UCSD-AML1 (cell line): ENCODE data around the gene UPP1.
"Not testable (repeated sequence)": the region's sequence is repeated elsewhere in the genome, so short reads cannot be mapped to it uniquely, and the experiment has no call there.

Experiments used
- DNase-seq: peaks from one replicate; lab custom pipeline; 2025; ENCODE audit not compliant: unreplicated experiment; lab: John Stamatoyannopoulos, UW

UPP1 gene

GRCh38 chr7:48089046-48090003 is at the start of gene UPP1:
UPP1 (plus strand) TSS chr7:48089265; CDS start chr7:48094784, 5,519 bp downstream.
- DNase-seq: peak; percentile 68

- no peak for DNase-seq
These were observed 48.0 kb upstream of the UPP1 start for GRCh38 chr7:48040944-48041652.

GRCh38 chr7:48041653-48041970 is 47.5 kb upstream of the UPP1 start:
- no peak for DNase-seq

- DNase-seq: no peak
These were observed 46.8 kb upstream of the UPP1 start for GRCh38 chr7:48042216-48042615.

DNA sequence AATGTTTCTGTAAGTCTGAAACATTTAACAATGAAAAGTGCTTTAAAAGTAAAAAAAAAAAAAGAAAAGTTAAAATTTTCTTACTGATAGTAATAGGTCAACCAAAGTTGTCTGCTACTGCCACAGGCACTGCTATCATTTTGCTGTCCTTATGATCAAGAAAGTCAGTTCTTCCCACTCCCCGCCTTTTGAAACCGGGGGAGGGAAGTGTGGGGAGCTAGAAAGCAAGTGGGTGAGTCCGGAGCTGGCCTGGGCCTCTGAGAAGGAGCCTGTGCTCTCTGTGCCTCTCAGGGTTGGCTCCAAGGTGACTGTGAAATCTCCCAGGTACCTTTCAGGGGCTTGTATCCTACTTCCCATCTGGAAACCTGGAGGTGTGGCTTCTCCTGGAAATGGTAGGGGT is 46.4 kb upstream of the UPP1 start:
- no peak for DNase-seq

- no peak for DNase-seq
These were observed 43.8 kb upstream of the UPP1 start for GRCh38 chr7:48045195-48045765.

GRCh38 chr7:48046458-48046857 is 42.6 kb upstream of the UPP1 start:
- no peak for DNase-seq

DNA sequence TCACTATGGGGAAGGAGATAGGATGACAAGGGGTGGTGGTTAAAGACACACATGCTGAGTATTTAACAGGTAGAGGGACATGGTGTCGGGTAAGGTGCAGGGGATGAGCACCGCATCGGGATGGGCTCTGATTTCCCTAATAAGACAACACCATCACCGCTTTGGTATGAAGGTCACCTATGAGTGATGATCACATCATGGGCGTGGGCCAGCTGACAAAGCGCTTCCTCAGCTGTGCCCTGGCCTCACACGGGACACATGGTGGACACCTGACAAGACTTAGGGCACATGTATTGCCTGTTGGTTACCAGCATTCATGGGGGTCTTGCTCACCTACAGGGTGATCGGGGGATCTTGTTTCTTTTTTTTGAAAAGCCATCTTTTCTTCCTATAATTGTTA is 41.0 kb upstream of the UPP1 start:
- no peak for DNase-seq

GRCh38 chr7:48049850-48050249 is 39.2 kb upstream of the UPP1 start:
- DNase-seq: peak; percentile 55

DNA sequence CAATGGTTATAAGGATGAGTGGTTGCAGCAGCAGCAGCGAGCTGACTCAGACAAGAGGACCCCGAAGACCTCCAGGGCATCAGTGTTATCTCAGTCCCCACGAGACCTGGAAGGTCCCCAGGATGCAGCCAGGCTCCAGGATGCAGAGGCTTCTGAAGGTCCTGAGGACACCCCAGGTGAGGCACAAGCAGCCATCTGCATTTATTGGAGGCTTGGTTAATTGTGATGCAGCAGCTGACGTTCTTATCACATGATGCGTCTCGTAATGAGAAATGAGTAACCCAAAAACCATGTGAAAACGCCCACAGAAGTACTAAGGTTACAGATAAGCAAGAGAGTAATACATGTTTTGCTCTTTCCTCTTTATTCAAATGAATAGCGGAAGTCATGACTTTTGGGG is 36.3 kb upstream of the UPP1 start:
- DNase-seq: no peak

- no peak for DNase-seq
These were observed 35.3 kb upstream of the UPP1 start for GRCh38 chr7:48053736-48054135.

DNA sequence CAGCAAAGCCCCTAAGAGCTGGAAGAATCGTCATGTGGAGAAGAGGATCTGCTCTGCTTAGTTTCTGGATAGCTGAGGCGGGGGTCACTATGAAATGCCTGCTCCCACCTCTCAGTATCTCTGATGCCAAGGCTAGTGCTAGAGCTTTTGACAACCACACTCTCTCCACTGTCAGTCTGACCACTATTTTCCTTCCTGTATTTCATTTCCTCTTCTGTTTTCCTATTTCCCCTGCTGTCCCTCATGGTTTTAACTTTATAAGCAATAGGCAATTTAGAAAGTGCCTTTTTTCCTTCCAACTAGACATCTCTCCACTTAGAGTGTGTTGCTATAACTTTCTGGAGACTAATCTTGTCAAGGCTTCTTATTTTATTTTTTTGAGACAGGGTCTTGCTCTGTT is 30.1 kb upstream of the UPP1 start:
- DNase-seq: no peak

DNA sequence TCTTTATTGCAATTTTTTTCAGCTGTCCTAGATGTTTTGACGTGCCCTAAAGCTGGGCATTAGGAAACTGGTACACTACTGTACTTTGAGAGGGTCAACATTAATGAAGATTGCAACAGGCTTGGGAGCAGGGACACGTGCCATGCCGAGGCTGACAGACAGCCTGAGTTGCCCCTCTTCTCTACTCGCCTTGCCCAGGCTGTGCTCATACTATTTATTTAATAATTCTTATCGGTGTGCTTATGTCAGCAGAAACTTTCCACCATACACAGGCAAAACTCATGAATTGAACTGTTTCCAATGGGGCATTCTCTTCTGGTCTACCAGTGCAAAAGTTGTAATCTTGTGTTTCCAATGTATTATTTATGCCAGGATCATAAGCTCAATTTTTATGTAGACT is 29.4 kb upstream of the UPP1 start:
- no peak for DNase-seq

- no peak for DNase-seq
These were observed 25.1 kb upstream of the UPP1 start for GRCh38 chr7:48063985-48064384.

DNA sequence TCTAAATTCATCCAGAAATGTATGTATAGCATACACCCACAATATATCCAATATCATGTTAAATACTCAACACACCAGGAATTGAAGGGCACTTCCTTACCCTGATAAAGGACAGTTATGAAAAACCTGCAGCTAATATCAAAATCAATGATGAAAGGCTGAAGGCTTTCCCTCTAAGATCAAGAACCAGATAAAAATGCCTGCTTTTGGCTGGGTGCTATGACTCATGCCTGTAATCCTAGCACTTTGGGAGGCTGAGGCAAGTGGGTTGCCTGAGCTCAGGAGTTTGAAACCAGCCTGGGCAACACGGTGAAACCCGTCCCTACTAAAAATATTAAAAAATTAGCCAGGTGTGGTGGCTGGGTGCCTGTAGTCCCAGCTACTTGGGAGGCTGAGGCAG is 21.6 kb upstream of the UPP1 start:
- no peak for DNase-seq

- no peak for DNase-seq
These were observed 14.8 kb upstream of the UPP1 start for GRCh38 chr7:48074204-48074654.

- DNase-seq: no peak
These were observed 11.6 kb upstream of the UPP1 start for GRCh38 chr7:48077423-48077822.

DNA sequence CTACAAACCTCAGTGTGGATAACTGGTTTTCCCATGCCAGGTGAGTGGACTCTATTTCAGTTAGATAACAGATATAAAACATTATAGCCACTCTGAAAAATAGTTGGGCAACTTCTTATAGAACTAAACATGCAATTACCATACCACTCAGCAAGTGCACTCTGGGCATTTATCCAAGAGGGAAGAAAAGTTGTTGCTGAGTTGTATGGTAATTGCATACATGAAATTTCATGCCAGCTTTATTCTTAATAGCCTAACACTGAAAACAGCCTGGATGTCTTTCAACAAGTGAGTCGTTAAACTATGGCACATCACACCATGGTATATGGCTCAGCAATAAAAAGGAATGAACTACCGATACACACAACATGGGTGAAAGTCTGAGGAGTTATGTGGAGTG is 10.6 kb upstream of the UPP1 start:
- no peak for DNase-seq

- not testable (repeated sequence) for DNase-seq
These were observed 6.7 kb upstream of the UPP1 start for GRCh38 chr7:48082378-48082777.

DNA sequence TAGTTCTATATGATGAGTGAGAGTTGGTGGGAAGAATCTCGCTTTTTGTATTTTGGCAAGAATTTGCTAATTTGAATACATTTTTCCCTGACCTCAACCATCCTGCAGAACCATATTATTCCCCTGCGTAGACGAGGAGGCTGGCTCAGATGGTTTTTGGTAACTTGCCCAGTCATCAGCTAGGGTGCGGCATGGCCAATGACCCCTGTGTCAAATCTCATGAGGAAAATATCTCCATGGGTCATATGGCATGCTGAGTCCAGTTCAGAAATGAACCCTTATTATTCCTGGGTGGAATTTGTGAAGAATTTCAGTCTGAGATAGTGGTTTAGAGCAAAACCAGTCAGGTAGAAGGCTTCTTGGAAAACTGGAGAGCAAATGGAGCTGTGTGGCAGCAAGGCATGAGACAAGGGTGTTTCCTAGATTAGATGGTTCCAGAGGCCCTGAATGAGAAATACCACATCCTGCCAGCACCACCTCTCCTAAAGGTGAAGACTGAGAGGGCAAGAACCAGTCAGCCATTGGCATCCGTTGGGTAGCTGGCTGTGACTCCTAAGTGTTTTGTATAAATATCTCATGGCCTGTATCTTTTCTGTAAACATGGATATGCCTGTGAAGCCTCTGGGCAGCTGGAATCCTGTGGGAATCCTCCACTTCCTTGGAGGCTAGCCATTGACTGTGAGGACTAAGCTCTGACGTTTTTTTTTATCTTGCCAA is 5.8 kb upstream of the UPP1 start:
- DNase-seq: no peak

GRCh38 chr7:48084727-48085432 is 4.2 kb upstream of the UPP1 start:
- peak; percentile 25 for DNase-seq
